GM19455 (cell line): ENCODE data around the gene RNF207.
A peak's percentile ranks its signal among the peaks of the same experiment; 100 is the strongest.
"Not testable (repeated sequence)": the region's sequence is repeated elsewhere in the genome, so short reads cannot be mapped to it uniquely, and the experiment has no call there.

Source experiments
- ATAC-seq: cut with Tn5 transposase; IDR thresholded peaks from one replicate; pipeline ENCODE4 v1.9.1; 2021; ENCODE audit not compliant: unreplicated experiment

The RNF207 gene

DNA sequence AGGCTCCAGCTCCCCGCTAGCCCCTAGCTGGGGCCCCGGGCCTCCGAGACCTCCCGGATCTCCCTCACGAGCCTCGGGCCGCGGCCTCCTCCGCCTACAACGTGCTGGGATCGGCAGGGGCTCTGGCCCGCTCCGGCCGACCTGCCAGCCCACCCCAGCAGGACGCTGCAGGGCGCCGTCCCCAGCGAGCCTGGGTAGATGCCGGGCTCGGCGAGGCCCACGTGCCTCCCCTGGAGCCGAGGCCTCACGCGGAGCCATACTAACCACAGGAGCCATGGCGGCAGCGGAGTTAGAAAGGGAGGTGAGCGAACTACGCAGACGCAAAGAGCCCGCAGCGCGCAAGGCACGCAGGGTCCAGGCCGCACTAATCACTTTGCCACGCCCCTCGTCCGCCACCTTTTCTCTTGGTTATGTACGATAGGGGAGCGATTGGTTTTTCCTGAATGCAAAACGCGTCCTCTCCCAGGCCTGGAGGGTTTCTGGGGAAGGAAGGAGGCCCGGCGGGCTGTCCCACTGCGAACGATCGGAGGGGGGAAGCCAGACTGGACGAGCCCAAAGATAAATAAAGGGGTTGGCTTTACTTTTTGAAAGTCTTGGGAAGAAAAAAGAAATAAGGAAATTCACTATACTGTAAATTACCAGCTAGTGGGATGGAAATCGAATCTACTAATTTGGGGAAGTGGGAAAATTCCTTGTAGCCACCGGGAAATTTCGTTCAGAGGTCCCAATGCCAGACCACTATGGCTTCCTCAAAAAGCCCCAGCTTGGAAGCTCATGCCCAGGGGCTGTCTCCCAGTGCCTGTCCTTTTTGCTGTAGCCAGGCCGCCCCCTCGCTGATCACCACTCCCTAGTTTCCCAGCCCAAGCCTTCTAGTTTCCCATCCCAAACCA lies 6.4 kb upstream of the RNF207 start, which contains the start of gene RPL22:
Gene RPL22, minus strand, starts transcription at position 298 of the 890 bp plus-strand sequence. Its CDS starts 22 bp downstream, at position 276.
- ATAC-seq = peak; percentile 97

GRCh38 chr1:6200188-6200809 lies 5.6 kb upstream of the RNF207 start:
- no peak for ATAC-seq

- no peak for ATAC-seq
Measured at GRCh38 chr1:6202256-6202655, 3.7 kb upstream of the RNF207 start.

DNA sequence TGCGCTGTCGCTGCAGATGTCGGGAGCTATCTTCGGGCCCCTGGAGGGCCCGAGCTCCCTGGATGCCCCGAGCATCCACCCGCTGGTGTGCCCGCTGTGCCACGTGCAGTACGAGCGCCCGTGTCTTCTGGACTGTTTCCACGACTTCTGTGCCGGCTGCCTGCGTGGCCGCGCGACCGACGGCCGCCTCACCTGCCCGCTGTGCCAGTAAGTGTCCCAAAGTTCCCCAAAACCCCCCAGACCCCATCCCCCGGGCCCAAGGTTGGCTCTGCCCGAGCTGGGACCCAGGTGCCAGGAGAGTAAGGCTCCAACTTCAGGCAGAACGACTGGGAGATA lies 569 bp downstream of the RNF207 start:
- no peak for ATAC-seq

DNA sequence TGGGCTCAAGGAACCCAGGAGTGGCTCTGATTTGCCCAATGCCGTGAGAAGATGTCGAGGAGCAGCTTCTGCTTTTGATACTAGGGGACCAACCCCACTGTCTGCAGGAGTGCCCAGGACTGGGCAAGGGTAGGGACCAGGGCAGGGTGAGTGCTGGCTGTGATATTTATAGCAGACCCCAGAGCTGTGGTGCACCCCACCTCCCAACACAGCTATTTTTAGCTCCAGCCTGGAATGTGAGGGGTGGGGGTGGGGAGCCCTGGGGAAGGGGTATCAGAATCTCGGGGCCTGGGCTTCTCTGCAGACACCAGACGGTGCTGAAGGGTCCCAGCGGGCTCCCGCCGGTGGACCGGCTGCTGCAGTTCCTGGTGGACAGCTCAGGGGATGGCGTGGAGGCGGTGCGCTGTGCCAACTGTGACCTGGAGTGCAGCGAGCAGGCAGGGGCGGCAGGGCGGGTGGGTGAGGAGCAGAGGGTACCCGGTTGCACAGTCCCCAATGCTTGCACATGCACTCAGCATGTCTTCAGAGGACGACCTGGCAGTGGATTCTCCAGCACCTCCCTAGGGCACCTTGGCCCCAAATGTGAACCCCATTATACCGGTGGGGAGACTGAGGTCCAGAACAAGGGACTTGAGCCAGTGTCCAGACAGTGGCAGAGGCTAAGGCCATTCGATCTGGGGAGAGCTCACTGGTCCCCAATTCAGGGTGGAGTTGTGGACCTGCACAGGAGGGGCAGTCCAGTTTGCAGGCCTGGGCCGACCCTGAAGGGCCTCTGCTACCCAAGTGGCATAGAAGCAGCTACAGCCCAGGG lies 1.4 kb downstream of the RNF207 start:
- ATAC-seq = no peak

DNA sequence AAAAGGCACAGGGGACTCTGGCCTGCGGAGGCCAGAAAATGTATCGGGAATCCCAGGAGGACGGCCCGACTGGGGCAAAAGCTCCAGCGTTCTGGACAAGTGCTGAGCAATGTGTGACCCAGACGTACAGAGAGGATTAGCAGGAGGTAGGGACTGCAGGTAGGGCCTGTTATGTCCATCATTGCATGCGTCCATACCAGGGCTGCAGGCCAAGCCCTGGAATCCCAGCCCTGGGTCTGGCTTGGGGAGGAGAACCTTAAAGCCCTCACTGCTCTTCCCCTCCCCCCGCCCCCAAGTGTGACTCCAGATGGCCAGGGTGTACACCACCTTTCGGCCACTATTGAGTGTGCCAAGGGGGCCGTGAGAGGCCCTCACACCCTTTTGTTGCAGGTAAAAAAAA lies 2.0 kb downstream of the RNF207 start:
- ATAC-seq = no peak

- no peak for ATAC-seq
Measured at GRCh38 chr1:6208723-6209660, 3.1 kb downstream of the RNF207 start.

GRCh38 chr1:6209661-6210580 lies 4.0 kb downstream of the RNF207 start:
- ATAC-seq = no peak

GRCh38 chr1:6210591-6211355 lies 4.9 kb downstream of the RNF207 start:
- no peak for ATAC-seq

DNA sequence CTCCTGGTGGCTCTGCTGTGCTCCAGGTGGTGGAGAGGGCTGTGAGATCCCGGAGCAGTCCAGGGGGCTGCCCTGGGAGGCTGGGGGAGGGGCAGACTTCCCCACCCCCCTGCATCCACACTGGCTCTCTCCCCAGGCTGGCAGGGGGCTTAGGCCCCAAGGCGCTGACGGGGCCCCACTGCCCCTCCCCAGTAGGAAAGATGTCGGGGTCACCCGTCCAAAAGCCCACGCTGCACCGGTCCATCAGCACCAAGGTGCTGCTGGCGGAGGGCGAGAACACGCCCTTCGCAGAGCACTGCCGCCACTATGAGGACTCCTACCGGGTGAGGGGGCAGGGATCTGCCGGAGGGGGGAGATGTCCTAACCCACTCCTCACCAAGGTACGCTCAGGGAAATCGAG lies 5.8 kb downstream of the RNF207 start:
- ATAC-seq = no peak

DNA sequence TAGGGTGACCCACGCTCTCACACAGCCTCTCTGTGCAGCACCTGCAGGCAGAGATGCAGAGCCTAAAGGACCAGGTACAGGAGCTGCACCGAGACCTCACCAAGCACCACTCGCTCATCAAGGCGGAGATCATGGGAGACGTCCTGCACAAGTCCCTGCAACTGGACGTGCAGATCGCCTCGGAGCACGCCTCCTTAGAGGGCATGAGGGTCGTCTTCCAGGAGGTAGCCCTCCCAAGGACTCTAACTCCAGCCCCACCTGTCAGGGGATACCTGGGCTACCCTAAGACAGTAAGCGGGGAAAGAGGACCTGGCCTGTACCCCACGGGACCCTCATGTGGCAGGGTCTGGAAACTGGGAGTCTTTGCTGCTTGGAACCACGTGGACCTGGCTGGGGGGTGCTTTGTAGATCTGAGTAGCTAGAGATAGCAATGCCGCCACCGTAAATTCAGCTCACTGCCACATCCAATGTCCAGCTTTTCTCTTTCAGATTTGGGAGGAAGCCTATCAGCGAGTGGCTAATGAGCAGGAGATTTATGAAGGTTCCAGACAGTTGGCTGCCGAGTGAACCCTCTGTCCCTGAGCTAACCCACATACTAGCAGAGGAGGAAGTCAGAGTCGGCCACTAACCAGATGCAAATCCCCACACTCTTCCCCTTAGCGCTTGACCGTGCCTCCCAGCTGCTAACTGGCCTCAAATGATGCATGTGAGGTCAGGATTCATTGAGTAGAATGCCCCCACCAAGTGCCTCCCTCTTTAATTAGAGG lies 6.5 kb downstream of the RNF207 start:
- no peak for ATAC-seq

GRCh38 chr1:6218375-6219164 lies 12.7 kb downstream of the RNF207 start:
- ATAC-seq = no peak

GRCh38 chr1:6219641-6220040 lies 13.7 kb downstream of the RNF207 start:
- not testable (repeated sequence) for ATAC-seq

DNA sequence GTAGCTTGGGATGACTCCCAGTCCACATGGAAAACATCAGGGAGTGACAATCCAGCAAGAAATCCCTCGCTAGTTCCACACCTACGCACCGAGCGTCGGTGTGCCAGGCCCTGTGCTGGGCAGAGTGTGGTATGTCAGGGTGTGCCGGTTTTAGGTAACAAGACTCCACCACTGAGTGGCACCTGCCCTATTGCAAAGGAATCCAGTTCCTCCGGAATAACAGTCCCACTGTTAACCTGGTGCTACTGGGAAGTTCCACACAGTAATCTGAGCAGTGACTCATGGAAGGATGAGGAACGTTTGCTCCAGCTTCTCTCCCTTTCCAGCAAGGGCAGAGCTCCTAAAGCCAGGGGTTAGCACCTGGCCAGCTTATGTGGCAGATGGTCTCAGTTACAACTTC lies 14.3 kb downstream of the RNF207 start:
- no peak for ATAC-seq

DNA sequence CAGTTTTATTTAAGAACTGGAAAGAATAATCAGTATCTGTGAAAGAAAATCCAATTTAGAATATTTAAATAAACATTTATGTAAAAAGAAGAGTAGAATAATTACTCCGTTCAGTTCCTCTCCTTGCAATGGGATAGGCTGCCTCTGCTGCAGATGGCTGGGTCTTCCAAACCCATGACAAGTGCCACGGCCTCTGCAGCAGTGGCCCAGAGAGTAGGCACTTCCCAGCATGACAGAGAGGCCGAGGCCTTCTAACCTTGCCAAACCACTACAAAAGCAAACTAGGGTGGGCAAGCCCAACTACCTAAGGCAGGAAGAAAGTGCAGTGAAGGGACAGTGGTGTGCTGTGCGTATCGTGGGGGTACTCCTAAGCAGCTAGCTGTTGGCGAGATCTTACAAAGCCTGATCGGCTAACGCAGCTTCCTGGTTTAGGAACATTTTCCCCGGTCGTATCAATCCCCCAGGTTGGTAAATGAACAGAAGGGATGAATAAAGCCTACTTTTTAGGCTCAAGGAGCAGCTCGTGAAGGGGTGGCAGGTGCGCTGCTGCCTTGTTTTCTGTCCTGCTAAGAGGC lies 15.4 kb downstream of the RNF207 start:
- no peak for ATAC-seq

DNA sequence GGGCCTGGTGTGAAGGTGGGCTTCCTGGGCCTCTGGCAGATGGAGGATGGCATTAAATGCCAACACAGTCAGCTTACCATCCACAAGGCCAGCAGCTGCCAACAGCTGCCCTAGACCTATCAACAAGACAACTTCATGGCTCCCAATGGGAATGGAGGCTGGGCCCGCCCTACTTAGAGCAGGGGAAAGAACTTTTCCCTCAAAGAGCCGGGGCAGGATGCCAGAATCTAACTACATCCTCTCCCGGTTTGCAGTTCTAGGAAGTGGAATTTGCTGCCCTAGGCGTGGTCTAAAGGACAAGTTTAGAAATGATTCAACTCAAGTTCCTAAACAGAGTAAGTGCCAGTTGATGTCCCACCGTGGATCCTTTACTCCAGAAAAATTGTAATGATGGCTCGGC lies 16.7 kb downstream of the RNF207 start:
- ATAC-seq = no peak

DNA sequence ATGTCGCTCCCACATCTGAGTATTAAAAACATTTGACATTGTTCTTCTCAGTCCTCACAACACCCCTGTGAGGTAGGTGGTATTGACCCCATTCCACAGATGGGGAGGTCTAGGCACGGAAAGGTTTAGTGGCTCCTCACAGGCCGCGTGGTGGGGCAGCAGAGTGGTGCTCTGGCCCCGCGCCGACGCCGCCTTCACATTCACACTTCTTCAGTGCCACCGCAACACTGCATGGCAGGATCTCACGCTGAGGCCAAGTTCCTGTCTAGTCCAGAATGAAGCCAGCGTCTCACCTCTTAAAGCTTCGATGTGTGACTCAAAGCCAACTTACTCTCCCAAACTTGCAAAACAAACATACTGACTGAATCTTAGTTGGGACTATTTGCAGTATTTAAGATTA lies 17.7 kb downstream of the RNF207 start:
- no peak for ATAC-seq
